Fibroblast of the aortic adventitia (primary cell): ENCODE measurements around the gene RAD9A. TPM values are rescaled to one million over a fixed set of nuclear protein-coding genes. Genes with fewer than 3 reads are reported as not detected.
"Not testable (repeated sequence)": the region's sequence is repeated elsewhere in the genome, so short reads cannot be mapped to it uniquely, and the experiment has no call there.

ENCODE experiments used
- DNase-seq: peaks from one replicate; pipeline ENCODE4 v3.0.0-alpha.2; 2010; ENCODE audit warnings: low read depth
- H3K4me3 ChIP-seq: 2 replicates; pipeline ENCODE4 v1.5.1; 2011; ENCODE audit warnings: low read depth, mild to moderate bottlenecking, control low read depth, low read length, moderate library complexity
- total RNA-seq: library from RNA; depleted of rRNA; stranded (reverse); fragments of >200 nt; gene quantifications from 2 replicates; pipeline ENCODE4 v1.2.3, GENCODE V29; 2012; ENCODE audit warnings: low replicate concordance
- TF ChIP-seq, protein P1 (sequence below): IDR thresholded peaks from 2 replicates; pipeline ENCODE4 v1.5.1; 2011; ENCODE audit warnings: mild to moderate bottlenecking, low read length, control low read depth, inconsistent platforms; ENCODE audit not compliant: insufficient read depth

The RAD9A gene
- total RNA-seq, 1 donor = 4.7 TPM

DNA sequence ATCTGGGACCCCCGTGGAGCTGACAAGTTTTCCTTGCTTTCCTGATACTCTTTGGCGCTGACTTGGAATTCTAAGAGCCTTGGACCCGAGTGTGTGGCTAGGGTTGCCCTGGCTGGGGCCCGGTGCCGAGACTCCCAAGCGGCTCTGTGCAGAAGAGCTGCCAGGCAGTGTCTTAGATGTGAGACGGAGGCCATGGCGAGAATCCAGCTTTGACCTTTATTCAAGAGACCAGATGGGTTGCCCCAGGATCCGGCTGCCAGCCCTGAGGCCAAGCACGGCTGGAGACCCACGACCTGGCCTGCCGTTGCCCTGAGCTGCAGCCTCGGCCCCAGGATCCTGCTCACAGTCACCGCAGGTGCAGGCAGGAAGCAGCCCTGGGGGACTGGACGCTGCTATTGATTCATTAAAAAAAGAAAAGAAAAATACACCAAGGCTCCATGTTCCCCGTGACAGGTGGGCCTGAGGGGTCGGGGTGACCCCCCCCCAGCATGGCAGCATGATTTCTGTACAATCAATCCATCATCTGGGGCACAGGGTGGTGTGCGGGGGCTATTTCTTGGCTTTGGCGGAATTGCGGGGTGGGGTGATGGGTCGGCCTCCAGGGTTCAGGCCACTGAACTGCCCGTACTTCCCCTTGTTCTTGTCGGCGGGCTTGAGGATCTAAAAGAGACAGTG, 6.3 kb downstream of the RAD9A start:
- TF ChIP-seq, protein P1, sequence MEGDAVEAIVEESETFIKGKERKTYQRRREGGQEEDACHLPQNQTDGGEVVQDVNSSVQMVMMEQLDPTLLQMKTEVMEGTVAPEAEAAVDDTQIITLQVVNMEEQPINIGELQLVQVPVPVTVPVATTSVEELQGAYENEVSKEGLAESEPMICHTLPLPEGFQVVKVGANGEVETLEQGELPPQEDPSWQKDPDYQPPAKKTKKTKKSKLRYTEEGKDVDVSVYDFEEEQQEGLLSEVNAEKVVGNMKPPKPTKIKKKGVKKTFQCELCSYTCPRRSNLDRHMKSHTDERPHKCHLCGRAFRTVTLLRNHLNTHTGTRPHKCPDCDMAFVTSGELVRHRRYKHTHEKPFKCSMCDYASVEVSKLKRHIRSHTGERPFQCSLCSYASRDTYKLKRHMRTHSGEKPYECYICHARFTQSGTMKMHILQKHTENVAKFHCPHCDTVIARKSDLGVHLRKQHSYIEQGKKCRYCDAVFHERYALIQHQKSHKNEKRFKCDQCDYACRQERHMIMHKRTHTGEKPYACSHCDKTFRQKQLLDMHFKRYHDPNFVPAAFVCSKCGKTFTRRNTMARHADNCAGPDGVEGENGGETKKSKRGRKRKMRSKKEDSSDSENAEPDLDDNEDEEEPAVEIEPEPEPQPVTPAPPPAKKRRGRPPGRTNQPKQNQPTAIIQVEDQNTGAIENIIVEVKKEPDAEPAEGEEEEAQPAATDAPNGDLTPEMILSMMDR = no peak
- H3K4me3 ChIP-seq = no peak overlapping the region
- no peak for DNase-seq

DNA sequence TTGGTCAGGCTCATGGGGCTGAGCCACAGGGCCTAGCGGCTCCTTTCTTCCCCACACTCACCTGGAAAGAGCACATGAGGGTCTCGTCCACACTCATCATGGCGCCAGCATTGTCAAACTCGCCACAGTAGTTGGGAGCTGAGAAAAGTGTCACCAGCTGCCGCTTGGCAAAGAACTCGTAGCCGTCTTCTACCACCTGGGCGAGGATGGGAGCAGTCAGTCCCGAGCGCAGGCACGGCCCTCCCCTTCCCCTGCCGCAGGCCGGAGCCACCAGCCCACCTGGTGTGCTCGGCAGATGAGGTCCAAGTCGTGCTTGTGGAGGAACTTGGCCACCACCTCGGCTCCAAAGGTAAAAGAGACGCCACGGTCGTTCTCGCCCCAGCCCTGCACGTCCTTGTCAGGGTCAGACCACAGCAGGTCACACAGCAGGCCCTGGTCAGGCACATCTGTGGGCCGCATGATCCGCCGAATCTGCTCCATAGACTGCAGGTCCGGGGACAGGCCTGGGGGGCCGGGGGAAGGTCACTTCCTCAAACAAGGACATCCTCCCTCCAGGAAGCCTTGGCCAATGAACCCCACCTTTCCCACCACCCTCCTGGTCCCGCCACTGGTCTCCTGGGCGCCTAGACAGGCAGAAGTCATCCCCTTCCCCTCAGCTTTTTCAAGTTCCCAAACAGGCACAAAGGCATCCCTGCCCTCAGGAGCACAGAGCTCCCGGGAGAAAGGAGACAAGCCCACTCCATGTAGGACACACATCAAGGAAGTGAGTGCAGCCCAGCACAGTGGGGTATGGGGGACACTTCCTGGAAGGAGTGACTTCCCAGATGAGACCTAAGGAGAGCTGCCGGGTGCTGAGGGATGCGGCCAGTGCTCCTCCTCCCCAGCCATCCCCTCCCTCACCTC, 7.1 kb downstream of the RAD9A start:
- DNase-seq = no peak
- peak overlapping the region; percentile 14 for H3K4me3 ChIP-seq
- TF ChIP-seq, protein P1 = no peak

DNA sequence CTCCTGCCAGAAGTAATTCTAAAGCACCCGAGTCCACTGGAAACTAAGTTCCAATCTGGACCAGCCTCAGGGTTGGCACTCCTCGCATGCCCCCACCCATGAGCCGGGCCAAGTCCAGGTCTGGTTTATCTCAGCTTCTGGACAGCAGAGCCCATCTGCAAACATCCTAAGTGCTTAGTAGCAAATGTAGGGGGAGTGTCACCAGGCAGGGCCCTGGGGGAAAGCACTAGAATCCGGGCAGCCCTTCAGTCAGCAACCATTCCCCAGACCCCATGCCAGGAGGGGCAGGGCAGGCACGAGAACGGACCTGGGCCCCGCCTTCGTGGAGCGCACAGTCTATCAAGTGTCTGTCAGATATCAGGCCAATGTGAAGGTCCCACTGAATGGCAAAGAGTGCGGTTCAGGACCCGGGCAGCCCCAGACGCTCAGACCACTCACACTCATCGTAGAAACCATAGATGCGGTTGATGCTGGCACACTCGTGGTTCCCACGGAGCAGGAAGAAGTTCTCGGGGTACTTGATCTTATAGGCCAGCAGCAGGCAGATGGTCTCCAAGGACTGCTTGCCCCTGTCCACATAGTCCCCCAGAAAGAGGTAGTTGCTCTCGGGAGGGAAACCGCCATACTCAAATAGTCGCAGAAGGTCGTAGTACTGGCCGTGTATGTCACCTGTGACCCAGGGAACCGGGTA, 8.6 kb downstream of the RAD9A start:
- H3K4me3 ChIP-seq = peak overlapping the region; percentile 87
- DNase-seq = peak; percentile 45
- TF ChIP-seq, protein P1 = no peak

DNA sequence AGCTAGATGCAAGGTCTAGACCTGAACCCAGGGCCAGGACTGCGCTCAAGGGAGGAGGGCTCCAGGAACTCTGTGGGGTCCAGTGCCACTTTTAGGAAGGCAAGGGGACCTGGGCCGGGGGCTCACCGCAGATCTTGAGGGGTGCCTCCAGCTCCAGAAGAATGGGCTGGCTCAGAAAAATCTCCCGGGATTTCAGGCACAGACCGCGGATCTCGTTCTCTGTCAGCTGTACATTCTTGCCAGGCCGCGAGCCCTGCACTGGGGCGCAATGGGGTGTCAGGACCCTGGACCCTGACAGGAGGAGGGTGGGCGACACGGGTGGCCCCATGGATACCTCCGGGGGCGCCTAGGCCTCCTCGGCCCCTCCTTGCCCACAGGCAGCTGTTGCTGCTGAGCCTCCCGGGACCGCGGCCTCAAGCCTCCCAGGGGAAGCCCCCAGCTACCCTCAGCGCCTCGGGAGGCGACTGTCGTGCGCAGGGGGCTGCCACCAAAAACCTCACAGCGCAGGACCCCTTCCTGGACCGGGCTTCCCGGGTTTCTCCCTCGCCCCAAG, 9.2 kb downstream of the RAD9A start:
- peak overlapping the region; percentile 87 for H3K4me3 ChIP-seq
- peak; percentile 13 for DNase-seq
- TF ChIP-seq, protein P1 = no peak

DNA sequence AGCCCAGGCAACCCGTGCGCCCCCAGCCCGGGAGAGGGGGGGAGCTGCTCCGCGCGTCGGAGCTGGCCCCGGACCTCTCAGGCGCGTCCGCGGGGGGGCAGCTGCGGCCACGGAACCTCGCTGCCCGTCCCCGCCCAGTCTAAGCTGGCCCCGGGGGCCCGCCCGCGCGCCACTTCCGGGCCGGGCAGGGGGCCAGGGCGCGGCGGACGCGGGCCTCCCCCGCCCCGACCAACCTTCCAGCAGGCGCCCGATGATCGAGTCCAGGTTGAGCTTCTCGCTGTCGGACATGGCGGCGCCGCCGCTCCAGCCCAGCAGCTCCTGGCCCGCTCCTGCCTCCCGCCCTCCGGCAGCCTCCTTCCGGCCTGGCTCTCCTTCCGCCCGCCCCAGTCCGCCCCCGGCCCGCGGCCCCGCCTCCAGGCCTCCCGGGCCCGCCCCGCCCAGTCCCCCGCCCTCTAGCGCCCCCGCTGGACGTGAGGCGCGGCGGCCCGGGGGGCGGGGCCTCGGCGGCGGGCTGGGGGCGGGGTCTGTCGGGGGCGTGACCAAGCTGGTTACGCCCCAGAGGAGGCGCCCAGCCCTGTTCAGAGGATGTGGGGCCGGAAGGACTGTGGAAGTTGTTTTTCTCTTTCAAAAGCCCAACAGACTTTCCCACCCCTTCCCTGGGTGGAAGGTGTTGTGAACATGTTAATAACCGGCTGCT, 9.9 kb downstream of the RAD9A start, which contains the start of gene PPP1CA:
Gene PPP1CA, minus strand, starts transcription at position 364 of the 697 bp plus-strand sequence. Its CDS starts 76 bp downstream, at position 288.
- H3K4me3 ChIP-seq = peak within 1 kb of the TSS; percentile 87
- TF ChIP-seq, protein P1 = peak; percentile 22
- peak; percentile 82 for DNase-seq

DNA sequence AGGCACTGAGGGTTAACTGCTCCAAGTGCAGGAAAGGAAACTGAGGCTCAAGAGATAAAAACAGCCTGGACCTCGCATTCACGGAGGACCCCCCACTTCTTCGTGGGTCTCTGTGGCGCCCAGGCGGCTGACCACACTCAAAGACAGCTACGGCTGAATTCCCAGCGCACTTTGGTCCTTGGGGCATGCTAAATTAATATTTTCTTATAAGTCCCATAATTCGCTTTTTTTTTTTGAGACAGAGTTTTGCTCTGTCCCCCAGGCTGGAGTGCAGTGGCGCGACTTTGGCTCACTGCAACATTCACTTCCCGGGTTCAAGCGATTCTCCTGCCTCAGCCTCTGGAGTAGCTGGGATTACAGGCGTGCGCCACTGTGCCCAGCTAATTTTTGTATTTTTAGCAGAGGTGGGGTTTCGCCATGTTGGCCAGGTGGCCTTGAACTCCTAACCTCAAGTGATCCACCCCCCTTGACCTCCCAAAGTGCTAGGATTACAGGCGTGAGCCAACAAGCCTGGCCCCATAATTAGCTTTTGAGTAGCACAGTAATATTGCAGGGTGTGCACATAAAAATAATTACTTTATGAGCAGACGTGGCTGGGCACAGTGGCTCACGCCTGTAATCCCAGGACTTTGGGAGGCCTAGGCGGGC, 10.5 kb downstream of the RAD9A start:
- DNase-seq = not testable (repeated sequence)
- peak overlapping the region; percentile 56 for H3K4me3 ChIP-seq

DNA sequence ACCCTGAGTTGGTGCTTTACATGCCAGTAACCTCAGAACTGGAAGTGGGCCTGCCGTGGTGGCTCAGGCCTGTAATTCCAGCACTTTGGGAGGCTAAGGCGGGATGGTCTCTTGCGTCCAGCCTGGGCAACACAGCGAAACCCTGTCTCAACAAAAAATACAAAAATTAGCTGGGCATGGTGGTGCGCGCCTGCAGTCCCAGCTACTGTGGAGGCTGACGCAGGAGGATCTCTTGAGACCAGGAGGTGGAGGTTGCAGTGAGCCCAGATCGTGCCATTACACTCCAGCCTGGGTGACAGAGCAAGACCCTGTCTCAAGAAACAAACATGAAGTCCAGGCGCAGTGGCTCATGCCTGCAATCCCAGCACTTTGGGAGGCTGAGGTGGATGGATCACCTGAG, 11.3 kb downstream of the RAD9A start:
- DNase-seq, H3K4me3 ChIP-seq: not testable (repeated sequence)
